Right renal pelvis (tissue), 4 donors: ENCODE measurements around the gene COBL. TPM values are rescaled to one million over a fixed set of nuclear protein-coding genes. Genes with fewer than 3 reads are reported as not detected.

ENCODE experiments used
- DNase-seq, 4 donors: peaks; one replicate each; pipeline ENCODE4 v3.0.0-alpha.2; 2013; ENCODE audit warnings: low read depth in 4 of 4, low spot score in 3 of 4, missing footprints in 1 of 4
- polyA plus RNA-seq, 4 donors: library from polyadenylated mRNA; unstranded; fragments of 120-200 nt; gene quantifications; one replicate each; pipeline ENCODE4 v1.2.1, GENCODE V29; 2013; ENCODE audit not compliant: insufficient read length in 4 of 4

COBL gene
- polyA plus RNA-seq, 4 donors = 16.3 to 20.7 (median 17.1) TPM

GRCh38 chr7:51309361-51310130 lies 7.1 kb downstream of the COBL start:
- DNase-seq = no peak

GRCh38 chr7:51308696-51309095 lies 7.9 kb downstream of the COBL start:
- DNase-seq = no peak

- no peak for DNase-seq
Observed at GRCh38 chr7:51308265-51308664, 8.3 kb downstream of the COBL start.

GRCh38 chr7:51307651-51308210 lies 8.9 kb downstream of the COBL start:
- DNase-seq = no peak

- DNase-seq = no peak
Observed at GRCh38 chr7:51306761-51307160, 9.8 kb downstream of the COBL start.

- DNase-seq = no peak
Observed at GRCh38 chr7:51304729-51305128, 11.9 kb downstream of the COBL start.

- no peak for DNase-seq
Observed at GRCh38 chr7:51303142-51303525, 13.5 kb downstream of the COBL start.

- no peak for DNase-seq
Observed at GRCh38 chr7:51301806-51302205, 14.8 kb downstream of the COBL start.

GRCh38 chr7:51300762-51301674 lies 15.6 kb downstream of the COBL start:
- DNase-seq = no peak

- no peak for DNase-seq
Observed at GRCh38 chr7:51299391-51300133, 17.0 kb downstream of the COBL start.

GRCh38 chr7:51298912-51299311 lies 17.7 kb downstream of the COBL start:
- DNase-seq = no peak

- no peak for DNase-seq
Observed at GRCh38 chr7:51297986-51298385, 18.6 kb downstream of the COBL start.

GRCh38 chr7:51295440-51296245 lies 21.0 kb downstream of the COBL start:
- DNase-seq = no peak

GRCh38 chr7:51292596-51292995 lies 24.0 kb downstream of the COBL start:
- no peak for DNase-seq

- no peak for DNase-seq
Observed at GRCh38 chr7:51290702-51291540, 25.7 kb downstream of the COBL start.

GRCh38 chr7:51290304-51290637 lies 26.3 kb downstream of the COBL start:
- no peak for DNase-seq

- no peak for DNase-seq
Observed at GRCh38 chr7:51289623-51290303, 26.8 kb downstream of the COBL start.

- DNase-seq = no peak
Observed at GRCh38 chr7:51288896-51289622, 27.6 kb downstream of the COBL start.
